Measurements from ENCODE around the gene HES2. TPM values are rescaled to one million over a fixed set of nuclear protein-coding genes. Genes with fewer than 3 reads are reported as not detected.

HES2 gene
- total RNA-seq, 1 donor from 2014 or later = 0.07 TPM

DNA sequence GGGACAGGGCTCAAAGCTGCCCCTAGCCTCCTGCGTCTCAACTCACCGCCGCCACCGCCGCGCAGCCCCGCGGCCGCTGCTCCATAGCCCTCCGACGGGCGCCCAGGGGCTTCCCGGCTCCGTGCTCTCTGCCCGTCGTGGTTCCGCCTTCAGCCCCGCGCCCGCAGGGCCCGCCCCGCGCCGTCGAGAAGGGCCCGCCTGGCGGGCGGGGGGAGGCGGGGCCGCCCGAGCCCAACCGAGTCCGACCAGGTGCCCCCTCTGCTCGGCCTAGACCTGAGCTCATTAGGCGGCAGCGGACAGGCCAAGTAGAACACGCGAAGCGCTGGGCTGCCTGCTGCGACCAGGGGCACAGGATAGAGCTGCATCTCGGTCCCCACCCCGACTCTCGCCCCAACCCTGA is 46.3 kb upstream of the HES2 start, which contains the start of gene TNFRSF25:
TNFRSF25 (minus strand) TSS at position 151 of the 400 bp plus-strand sequence; CDS start at position 85, 66 bp downstream.
- Mint-ChIP-seq H3K27ac (ENCODE audit: unreplicated experiment) (no peak within 1 kb of the TSS), H3K27me3 (ENCODE audit: low read depth) (no peaks in the 10 kb centered on the region), H3K9me3 (no peaks in the 10 kb centered on the region), H3K4me1 (peaks cover 4% of the 10 kb centered on the region), H3K4me3 (no peak within 1 kb of the TSS), H3K36me3 (ENCODE audit: low read depth) (peaks cover 5% of the 10 kb centered on the region)
- DNase-seq (ENCODE audit: low read depth, low spot score) = no peak
- TF ChIP-seq, protein P1, sequence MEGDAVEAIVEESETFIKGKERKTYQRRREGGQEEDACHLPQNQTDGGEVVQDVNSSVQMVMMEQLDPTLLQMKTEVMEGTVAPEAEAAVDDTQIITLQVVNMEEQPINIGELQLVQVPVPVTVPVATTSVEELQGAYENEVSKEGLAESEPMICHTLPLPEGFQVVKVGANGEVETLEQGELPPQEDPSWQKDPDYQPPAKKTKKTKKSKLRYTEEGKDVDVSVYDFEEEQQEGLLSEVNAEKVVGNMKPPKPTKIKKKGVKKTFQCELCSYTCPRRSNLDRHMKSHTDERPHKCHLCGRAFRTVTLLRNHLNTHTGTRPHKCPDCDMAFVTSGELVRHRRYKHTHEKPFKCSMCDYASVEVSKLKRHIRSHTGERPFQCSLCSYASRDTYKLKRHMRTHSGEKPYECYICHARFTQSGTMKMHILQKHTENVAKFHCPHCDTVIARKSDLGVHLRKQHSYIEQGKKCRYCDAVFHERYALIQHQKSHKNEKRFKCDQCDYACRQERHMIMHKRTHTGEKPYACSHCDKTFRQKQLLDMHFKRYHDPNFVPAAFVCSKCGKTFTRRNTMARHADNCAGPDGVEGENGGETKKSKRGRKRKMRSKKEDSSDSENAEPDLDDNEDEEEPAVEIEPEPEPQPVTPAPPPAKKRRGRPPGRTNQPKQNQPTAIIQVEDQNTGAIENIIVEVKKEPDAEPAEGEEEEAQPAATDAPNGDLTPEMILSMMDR (conservative IDR thresholded peaks at IDR 0.05) = no peak

DNA sequence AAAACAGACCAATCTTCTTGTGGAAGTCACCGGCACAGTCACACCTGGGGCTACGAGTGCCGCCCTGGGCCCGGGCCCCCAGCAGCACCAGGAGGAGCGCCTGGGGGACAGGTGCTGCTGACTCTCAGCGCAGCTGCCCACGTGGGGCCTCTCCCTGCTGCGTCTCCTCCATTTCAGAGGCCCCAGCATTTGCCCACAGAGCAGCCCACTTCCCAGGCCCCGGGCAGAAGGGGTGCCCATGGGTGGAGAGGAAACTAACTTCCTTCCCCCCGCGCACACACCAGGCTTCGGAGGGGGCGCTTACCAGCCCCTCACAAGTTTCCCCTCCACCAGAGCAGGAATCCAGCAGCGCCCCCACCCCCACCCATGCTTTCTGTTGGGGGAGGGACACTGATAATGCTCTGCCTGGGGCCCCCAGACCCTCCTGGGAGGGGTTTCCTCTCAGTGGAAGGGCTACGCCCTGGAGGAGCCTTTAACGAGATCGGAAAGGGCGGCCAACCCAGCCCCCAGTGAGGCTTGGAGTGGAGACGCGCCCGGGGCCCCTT is 45.8 kb upstream of the HES2 start:
- Mint-ChIP-seq H3K4me3 (no peak overlapping the region), H3K9me3 (no peaks in the 10 kb centered on the region), H3K27me3 (ENCODE audit: low read depth) (no peaks in the 10 kb centered on the region), H3K27ac (ENCODE audit: unreplicated experiment) (no peak overlapping the region), H3K36me3 (ENCODE audit: low read depth) (peaks cover 5% of the 10 kb centered on the region), H3K4me1 (peaks cover 4% of the 10 kb centered on the region)
- TF ChIP-seq, protein P1 (conservative IDR thresholded peaks at IDR 0.05) = no peak
- no peak for DNase-seq (ENCODE audit: low read depth, low spot score)

DNA sequence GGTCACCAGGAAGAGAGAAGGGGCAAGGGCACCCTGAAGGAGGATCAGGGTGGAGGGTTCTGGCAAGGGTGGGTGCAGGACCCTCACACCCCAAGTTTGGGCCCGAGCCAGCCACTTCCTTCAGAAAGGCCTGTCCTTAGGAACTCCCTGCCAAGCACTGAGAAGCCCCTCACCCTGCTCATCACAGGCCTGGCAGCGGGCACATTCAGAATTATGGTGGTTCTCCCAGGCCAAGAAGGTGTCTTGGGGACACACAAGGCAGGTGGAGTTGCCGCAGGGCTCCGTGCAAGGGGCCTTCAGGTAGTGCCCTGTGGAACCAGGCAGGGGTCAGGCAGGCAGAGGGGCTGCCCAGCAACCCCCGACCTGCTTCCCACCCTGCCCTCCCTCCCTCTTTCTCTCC is 45.2 kb upstream of the HES2 start:
- peaks cover 4% of the 10 kb centered on the region for H3K4me1 Mint-ChIP-seq
- H3K9me3 Mint-ChIP-seq = no peaks in the 10 kb centered on the region
- peaks cover 5% of the 10 kb centered on the region for H3K36me3 Mint-ChIP-seq (ENCODE audit: low read depth)
- H3K4me3 Mint-ChIP-seq = no peak overlapping the region
- no peak for DNase-seq (ENCODE audit: low read depth, low spot score)
- H3K27ac Mint-ChIP-seq (ENCODE audit: unreplicated experiment) = no peak overlapping the region
- TF ChIP-seq, protein P1 (conservative IDR thresholded peaks at IDR 0.05) = no peak
- H3K27me3 Mint-ChIP-seq (ENCODE audit: low read depth) = no peaks in the 10 kb centered on the region

DNA sequence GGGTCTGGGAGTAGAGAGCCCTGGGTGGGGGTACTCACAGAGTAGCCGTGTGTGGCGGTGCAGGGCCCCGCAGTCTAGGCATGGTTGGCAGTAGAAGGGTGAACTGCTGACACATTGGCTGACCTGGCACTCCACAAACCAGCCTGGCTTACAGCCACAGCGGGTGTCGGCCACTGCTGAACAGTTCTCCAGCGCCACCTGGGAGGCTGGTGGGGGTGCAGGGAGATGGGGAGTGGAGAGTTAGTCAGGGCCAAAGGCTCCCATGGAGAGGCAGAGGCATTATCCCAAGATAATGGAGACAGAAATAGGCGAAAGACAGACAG is 44.8 kb upstream of the HES2 start:
- no peaks in the 10 kb centered on the region for H3K9me3 Mint-ChIP-seq
- DNase-seq (ENCODE audit: low read depth, low spot score) = no peak
- TF ChIP-seq, protein P1 (conservative IDR thresholded peaks at IDR 0.05) = no peak
- peaks cover 6% of the 10 kb centered on the region for H3K4me1 Mint-ChIP-seq
- peak overlapping the region; percentile 67 for H3K27ac Mint-ChIP-seq (ENCODE audit: unreplicated experiment)
- no peak overlapping the region for H3K4me3 Mint-ChIP-seq
- H3K27me3 Mint-ChIP-seq (ENCODE audit: low read depth) = no peaks in the 10 kb centered on the region
- H3K36me3 Mint-ChIP-seq (ENCODE audit: low read depth) = peaks cover 5% of the 10 kb centered on the region

DNA sequence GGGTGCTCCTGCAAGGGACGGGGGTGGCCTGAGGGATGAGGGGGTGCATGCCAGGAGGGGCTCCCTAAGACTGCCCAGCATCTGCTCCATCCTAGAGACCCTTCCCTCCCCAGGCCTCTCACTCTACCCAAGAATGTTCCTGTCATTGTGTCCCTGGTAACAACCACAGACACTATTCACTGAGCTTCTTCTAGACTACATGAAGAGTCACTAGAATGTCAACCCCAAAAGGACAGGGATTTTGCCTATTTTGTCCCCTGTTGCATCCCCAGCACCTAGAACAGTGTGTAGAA is 43.3 kb upstream of the HES2 start:
- DNase-seq (ENCODE audit: low read depth, low spot score) = no peak
- H3K36me3 Mint-ChIP-seq (ENCODE audit: low read depth) = peaks cover 5% of the 10 kb centered on the region
- TF ChIP-seq, protein P1 (conservative IDR thresholded peaks at IDR 0.05) = no peak
- no peaks in the 10 kb centered on the region for H3K9me3 Mint-ChIP-seq
- no peaks in the 10 kb centered on the region for H3K27me3 Mint-ChIP-seq (ENCODE audit: low read depth)
- peaks cover 8% of the 10 kb centered on the region for H3K4me1 Mint-ChIP-seq
- H3K27ac Mint-ChIP-seq (ENCODE audit: unreplicated experiment) = no peak overlapping the region
- no peak overlapping the region for H3K4me3 Mint-ChIP-seq
